NCI-H2107 treated with DMSO at 0.1 percent for 48 hours (cell line): ENCODE results near the gene ZNF213.
A peak's percentile ranks its signal among the peaks of the same experiment; 100 is the strongest.

ENCODE experiments used
- DNase-seq: peaks from one replicate; lab custom pipeline; 2025; ENCODE audit not compliant: unreplicated experiment; lab: John Stamatoyannopoulos, UW

Gene ZNF213

GRCh38 chr16:3134338-3135125 is at the start of gene ZNF213:
TSS of gene ZNF213 (plus strand) at chr16:3135029. CDS start at chr16:3137281, 2,252 bp downstream.
- peak; percentile 98 for DNase-seq

- no peak for DNase-seq
Observed at GRCh38 chr16:3085868-3086595, 48.8 kb upstream of the ZNF213 start.

GRCh38 chr16:3086596-3087242 is 48.1 kb upstream of the ZNF213 start:
- DNase-seq: no peak

GRCh38 chr16:3087243-3088235 is 47.3 kb upstream of the ZNF213 start:
- no peak for DNase-seq

- no peak for DNase-seq
Observed at GRCh38 chr16:3088450-3088849, 46.4 kb upstream of the ZNF213 start.

- DNase-seq: no peak
Observed at GRCh38 chr16:3088925-3089716, 45.7 kb upstream of the ZNF213 start.

- DNase-seq: no peak
Observed at GRCh38 chr16:3089717-3090592, 44.9 kb upstream of the ZNF213 start.

GRCh38 chr16:3091551-3091950 is 43.3 kb upstream of the ZNF213 start:
- DNase-seq: no peak

GRCh38 chr16:3092501-3092941 is 42.3 kb upstream of the ZNF213 start:
- no peak for DNase-seq

GRCh38 chr16:3094289-3095027 is 40.4 kb upstream of the ZNF213 start:
- peak; percentile 35 for DNase-seq

GRCh38 chr16:3095869-3096268 is 39.0 kb upstream of the ZNF213 start:
- DNase-seq: no peak

GRCh38 chr16:3096362-3096761 is 38.5 kb upstream of the ZNF213 start:
- no peak for DNase-seq

GRCh38 chr16:3097266-3097665 is 37.6 kb upstream of the ZNF213 start:
- no peak for DNase-seq

- DNase-seq: no peak
Observed at GRCh38 chr16:3098459-3099394, 36.1 kb upstream of the ZNF213 start, which contains the start of gene ZSCAN10. TSS of gene ZSCAN10 (minus strand) at chr16:3099294. CDS start at chr16:3092937, 6,357 bp downstream.

GRCh38 chr16:3099395-3099731 is 35.5 kb upstream of the ZNF213 start:
- no peak for DNase-seq

GRCh38 chr16:3099732-3100499 is 34.9 kb upstream of the ZNF213 start:
- peak; percentile 34 for DNase-seq
